ES-I3 (cell line): ENCODE results near the gene CLK3.
"Not testable (repeated sequence)": the region's sequence is repeated elsewhere in the genome, so short reads cannot be mapped to it uniquely, and the experiment has no call there.

Experiments
- H3K36me3 ChIP-seq: 2 replicates; pipeline ENCODE4 v1.6.1; 2013; ENCODE audit warnings: mild to moderate bottlenecking, low read length, control low read depth, moderate library complexity; ENCODE audit not compliant: insufficient read depth
- H3K4me1 ChIP-seq: 2 replicates; pipeline ENCODE4 v1.6.1; 2013; ENCODE audit warnings: mild to moderate bottlenecking, control low read depth, low read length; ENCODE audit not compliant: insufficient read depth
- H3K9ac ChIP-seq: 2 replicates; pipeline ENCODE4 v1.6.1; 2013; ENCODE audit warnings: low read depth, mild to moderate bottlenecking, low read length, moderate library complexity
- H3K9me3 ChIP-seq: 2 replicates; pipeline ENCODE4 v1.6.1; 2013; ENCODE audit warnings: mild to moderate bottlenecking, low read length, moderate library complexity; ENCODE audit not compliant: control insufficient read depth, insufficient read depth

The CLK3 gene

DNA sequence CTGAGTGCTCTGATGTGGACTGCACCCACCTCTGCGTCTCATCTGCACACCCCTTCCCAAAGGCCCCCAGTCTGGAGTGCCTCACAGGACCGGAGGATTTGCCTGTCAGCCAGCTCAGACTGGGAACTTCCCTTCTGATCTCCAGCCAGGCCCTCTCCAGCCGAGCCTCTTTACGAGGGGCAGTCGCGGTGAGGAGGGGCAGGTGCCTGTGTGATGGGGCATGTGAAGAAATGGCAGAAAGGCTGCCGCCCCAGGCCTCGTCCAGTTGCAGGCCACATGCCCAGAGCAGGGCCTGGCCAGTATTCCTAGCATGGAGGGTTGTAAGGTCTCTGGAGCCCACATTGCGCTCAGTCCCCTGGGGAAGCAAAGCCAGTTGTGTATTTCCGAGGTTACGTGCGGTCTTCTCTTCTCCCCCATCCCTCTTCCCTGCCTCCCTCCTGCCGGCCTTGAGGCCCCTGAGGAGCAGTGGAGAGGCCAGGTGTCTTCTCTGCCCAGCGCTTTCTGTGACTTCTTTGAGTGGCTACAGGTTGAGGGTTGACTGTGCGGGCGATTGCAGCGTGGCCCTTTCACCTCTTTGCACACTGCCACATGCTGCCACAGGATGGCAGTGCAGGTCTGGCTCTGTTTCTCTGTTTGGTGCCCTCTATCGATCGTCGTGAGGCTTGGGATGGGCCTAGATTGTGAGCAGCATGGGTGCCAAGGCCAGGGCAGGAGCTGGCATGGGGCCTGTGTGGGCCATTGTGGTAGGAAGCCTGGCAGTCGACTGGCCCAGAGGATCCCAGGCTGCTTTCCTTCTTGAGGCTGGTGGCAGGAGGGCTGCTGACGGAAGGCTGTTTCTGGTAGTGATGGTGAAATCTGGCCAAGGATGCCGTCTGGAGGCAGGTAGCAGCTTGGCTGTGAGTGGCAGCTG is 5.3 kb downstream of the CLK3 start:
- Histone ChIP-seq H3K9me3 (no peaks in the 10 kb centered on the region), H3K9ac (no peak overlapping the region), H3K36me3 (peaks cover 22% of the 10 kb centered on the region), H3K4me1 (peaks cover 5% of the 10 kb centered on the region; the same call in 1 of the 2 replicates)

DNA sequence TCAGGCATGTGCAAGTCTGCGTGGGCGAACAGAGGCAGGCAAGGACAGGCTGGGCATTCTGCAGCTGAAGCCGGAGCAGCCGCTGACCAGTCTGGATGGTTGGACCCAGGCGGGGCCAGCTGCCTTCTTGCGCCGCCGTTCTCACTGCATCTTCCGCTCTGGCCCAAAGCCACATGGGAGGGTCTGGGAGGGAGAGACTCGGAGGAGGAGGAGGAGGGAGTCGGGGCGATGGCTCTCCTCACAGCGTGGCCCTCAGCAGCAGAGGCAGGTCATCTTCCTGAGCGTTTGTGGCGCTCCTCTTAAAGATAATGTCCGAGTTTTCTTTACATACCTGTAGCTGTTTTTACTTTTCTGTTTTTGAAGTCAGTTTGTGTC is 5.9 kb downstream of the CLK3 start:
- H3K9ac ChIP-seq: no peak overlapping the region
- H3K36me3 ChIP-seq: peaks cover 22% of the 10 kb centered on the region
- H3K9me3 ChIP-seq: no peaks in the 10 kb centered on the region
- peaks cover 5% of the 10 kb centered on the region; the same call in 1 of the 2 replicates for H3K4me1 ChIP-seq

DNA sequence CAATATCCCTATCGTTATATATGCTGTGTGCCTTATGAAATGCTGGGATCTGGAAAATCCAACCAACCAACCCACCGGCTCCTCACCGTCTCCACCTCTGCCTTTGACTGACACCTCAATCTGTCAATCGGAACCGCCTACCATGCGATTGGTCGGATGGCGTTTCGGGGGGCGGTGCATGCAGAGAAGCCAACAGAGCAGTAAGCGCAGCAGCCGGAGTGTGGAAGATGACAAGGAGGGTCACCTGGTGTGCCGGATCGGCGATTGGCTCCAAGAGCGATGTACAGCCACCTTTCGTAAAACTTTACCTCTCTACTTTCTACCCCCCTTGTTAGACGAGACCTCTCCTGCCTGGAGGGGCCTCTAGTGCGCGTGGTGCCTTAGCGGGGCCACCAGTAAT is 6.3 kb downstream of the CLK3 start:
- Histone ChIP-seq H3K9ac (no peak overlapping the region), H3K4me1 (peaks cover 3% of the 10 kb centered on the region; the same call in 1 of the 2 replicates), H3K36me3 (peaks cover 25% of the 10 kb centered on the region), H3K9me3 (no peaks in the 10 kb centered on the region)

DNA sequence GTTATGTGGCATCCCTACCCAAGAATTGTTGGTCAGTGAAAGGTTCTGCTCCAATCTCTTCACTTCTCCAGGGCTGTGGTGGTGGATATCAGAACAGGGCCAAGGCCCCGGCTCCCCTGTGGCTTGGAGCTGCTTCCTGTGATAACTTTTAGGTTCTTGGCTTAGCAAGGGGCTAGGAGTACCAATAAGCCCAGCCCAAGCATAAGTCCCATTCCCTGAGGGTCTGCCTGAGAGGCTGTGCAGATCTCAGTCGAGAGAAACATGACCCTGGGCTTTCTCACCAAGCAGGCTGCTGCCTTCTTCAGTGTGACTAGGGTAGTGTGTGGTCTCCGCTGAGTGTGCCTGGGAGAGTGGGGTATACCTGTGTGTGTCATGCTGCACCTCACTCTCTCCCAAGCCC is 7.1 kb downstream of the CLK3 start:
- peaks cover 26% of the 10 kb centered on the region for H3K36me3 ChIP-seq

DNA sequence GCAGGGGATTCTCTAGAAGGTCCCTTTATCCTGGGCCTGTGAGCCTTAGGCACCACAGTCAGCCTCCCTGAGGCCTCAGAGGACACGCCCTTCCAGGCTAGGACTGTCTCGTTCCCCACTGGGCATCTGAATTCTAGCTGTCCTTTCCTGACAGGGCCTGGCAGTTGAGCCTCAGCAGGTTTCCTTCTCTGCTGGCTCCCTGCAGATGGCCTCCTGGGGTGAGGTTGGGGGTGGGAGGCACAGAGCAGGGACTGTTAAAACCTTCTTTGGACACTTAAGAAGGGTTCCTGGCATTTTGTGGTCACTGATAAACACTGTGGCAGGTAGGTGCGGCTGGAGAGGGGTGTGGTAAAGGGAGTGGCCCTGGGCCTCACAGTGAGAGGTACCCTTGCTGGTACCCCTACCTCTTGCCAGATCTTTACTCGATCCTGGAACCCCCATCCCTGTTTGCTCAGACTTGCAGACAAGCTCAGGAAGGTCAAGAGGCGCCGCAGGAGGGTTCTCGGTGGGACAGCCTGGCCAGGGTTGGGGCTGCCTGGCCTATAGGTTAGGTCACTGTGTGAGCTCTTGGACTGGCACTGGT is 8.5 kb downstream of the CLK3 start:
- H3K9ac ChIP-seq: no peak overlapping the region
- H3K9me3 ChIP-seq: no peaks in the 10 kb centered on the region
- H3K36me3 ChIP-seq: peaks cover 31% of the 10 kb centered on the region
- no peaks in the 10 kb centered on the region for H3K4me1 ChIP-seq

More for the DNA sequence above, 7.1 kb downstream of the CLK3 start:
- H3K9me3 ChIP-seq: no peaks in the 10 kb centered on the region
- no peak overlapping the region for H3K9ac ChIP-seq
- no peaks in the 10 kb centered on the region for H3K4me1 ChIP-seq

DNA sequence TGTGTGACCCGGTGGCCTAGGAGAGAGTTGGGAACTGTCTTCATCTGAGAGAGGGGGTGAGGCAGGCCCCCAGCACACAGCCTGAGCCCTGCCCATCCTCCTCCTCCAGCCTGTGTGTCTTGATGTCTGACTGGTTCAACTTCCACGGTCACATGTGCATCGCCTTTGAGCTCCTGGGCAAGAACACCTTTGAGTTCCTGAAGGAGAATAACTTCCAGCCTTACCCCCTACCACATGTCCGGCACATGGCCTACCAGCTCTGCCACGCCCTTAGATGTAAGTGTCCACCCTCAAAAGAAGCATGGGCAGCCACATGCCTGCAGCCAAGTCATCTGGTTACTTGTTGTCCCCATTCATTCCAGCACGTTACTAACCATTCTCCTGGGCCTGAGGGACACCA is 10.1 kb downstream of the CLK3 start:
- no peaks in the 10 kb centered on the region for H3K9me3 ChIP-seq
- H3K36me3 ChIP-seq: peaks cover 35% of the 10 kb centered on the region
- H3K9ac ChIP-seq: no peak overlapping the region
- H3K4me1 ChIP-seq: no peaks in the 10 kb centered on the region

DNA sequence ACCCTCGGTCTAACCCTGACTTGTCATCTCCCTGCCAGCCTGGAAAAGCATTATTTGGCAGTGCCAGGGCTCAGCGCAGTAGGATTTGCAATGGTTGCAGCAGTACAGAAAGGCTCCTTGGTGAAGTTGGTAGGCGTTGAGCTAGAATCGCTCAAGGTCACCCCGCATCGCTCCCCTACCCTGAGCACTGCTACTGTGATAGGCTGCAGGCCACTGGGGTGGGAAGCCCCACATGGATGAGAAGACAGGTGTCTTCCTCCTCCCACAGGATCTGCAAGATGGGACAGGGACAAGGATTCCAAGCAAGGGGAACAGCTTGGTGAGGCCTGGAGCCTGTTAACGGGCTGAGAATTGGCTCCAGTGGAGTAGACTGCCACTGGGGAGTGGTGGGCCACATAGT is 10.7 kb downstream of the CLK3 start:
- Histone ChIP-seq H3K36me3 (peaks cover 40% of the 10 kb centered on the region), H3K9me3 (no peaks in the 10 kb centered on the region), H3K9ac (no peak overlapping the region), H3K4me1 (no peaks in the 10 kb centered on the region)

DNA sequence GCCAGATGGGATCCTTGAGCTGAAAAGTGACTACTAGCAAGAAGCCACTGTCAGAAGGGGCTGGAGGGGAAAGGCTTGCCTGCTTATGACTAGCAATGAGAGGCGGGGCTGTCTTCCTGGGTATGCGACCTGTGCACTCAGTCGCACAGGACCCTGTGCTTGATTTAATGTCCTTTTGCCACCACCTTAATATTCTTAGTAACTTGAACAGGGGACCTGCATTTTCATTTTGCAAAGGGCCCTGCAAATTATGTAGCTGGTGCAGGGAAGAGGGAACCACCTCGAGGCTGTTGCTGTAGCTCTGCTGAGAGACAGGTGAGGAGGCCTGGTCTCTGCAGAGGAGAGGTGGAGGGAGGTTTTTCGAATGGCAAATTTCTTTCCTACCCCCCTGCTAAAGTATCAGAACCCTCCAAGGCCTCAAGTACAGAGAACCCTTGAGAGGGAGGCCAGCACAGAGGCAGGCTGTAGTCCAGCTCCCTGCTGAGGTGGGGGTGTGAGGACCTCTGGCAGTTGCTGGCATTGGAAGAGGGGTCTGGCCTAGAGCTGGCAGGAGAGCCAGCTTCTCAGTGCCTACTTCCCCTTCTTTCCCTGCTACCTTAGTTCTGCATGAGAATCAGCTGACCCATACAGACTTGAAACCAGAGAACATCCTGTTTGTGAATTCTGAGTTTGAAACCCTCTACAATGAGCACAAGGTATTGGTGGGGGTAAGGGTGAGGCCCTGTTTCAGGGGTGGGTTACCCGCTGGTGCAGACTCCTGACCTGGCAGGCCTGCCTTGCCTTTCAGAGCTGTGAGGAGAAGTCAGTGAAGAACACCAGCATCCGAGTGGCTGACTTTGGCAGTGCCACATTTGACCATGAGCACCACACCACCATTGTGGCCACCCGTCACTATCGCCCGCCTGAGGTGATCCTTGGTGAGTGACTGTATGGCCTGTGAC is 11.4 kb downstream of the CLK3 start:
- Histone ChIP-seq H3K36me3 (peaks cover 40% of the 10 kb centered on the region), H3K4me1 (no peaks in the 10 kb centered on the region), H3K9me3 (no peaks in the 10 kb centered on the region), H3K9ac (no peak overlapping the region)

DNA sequence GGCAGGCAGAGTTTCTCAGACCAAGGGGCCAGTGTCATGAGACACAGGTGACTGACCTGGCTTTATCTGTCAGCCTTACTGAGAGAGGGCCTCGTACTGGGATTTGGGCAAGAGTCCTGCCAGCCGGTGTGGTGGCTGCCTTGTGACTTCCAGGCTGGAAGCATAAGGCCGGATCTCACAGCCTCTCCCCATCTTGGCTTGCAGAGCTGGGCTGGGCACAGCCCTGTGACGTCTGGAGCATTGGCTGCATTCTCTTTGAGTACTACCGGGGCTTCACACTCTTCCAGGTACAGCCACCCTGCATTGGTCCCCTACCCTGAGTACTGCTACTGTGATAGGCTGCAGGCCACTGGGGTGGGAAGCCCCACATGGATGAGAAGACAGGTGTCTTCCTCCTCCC is 12.1 kb downstream of the CLK3 start:
- no peaks in the 10 kb centered on the region for H3K9me3 ChIP-seq
- peaks cover 37% of the 10 kb centered on the region for H3K36me3 ChIP-seq
- H3K9ac ChIP-seq: no peak overlapping the region
- no peaks in the 10 kb centered on the region for H3K4me1 ChIP-seq

DNA sequence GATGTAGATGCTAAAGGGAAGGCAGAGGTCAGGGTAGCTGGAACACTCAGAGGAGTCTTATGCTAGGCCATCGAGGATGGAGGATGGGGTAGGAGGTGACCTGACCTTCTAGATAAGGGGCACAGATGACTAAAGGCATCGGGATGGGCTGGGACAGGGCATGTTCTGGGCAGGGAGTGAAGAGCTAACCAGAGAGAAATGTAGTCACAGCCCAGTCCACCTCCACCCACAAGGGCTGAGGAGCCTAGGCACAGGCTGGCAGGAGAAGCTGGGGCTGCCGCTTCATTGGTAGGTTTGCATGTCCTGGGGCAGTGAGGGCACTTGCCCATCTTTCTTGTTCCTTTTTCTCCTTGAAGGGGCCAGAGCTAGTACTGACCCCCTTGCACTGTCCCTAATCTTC is 12.6 kb downstream of the CLK3 start:
- Histone ChIP-seq H3K9me3 (no peaks in the 10 kb centered on the region), H3K9ac (no peak overlapping the region), H3K36me3 (peaks cover 32% of the 10 kb centered on the region), H3K4me1 (no peaks in the 10 kb centered on the region)

DNA sequence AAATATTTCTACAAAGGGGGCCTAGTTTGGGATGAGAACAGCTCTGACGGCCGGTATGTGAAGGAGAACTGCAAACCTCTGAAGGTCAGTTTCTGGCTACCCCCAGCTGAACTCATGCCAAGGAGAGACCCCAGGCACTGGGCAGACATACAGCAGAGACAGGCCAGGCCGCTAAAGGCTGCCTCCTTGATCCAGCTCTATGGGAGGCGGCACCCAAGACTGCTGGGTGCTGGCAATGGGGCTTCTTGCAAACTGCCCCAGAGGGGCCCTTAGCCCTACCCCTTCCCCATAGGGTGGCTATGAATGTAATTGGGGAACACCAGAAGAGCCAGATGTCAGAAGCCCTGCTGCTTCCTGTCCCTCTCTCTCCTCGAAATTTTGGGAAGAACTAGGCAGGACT is 13.3 kb downstream of the CLK3 start:
- Histone ChIP-seq H3K36me3 (peaks cover 26% of the 10 kb centered on the region), H3K9ac (no peak overlapping the region), H3K4me1 (no peaks in the 10 kb centered on the region), H3K9me3 (no peaks in the 10 kb centered on the region)

DNA sequence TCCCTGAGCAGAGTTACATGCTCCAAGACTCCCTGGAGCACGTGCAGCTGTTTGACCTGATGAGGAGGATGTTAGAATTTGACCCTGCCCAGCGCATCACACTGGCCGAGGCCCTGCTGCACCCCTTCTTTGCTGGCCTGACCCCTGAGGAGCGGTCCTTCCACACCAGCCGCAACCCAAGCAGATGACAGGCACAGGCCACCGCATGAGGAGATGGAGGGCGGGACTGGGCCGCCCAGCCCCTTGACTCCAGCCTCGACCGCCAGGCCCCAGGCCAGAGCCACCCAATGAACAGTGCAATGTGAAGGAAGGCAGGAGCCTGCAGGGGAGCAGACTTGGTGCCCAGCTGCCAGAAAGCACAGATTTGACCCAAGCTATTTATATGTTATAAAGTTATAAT is 14.1 kb downstream of the CLK3 start:
- peaks cover 30% of the 10 kb centered on the region for H3K36me3 ChIP-seq
- not testable (repeated sequence) for H3K9ac ChIP-seq, H3K4me1 ChIP-seq, H3K9me3 ChIP-seq

DNA sequence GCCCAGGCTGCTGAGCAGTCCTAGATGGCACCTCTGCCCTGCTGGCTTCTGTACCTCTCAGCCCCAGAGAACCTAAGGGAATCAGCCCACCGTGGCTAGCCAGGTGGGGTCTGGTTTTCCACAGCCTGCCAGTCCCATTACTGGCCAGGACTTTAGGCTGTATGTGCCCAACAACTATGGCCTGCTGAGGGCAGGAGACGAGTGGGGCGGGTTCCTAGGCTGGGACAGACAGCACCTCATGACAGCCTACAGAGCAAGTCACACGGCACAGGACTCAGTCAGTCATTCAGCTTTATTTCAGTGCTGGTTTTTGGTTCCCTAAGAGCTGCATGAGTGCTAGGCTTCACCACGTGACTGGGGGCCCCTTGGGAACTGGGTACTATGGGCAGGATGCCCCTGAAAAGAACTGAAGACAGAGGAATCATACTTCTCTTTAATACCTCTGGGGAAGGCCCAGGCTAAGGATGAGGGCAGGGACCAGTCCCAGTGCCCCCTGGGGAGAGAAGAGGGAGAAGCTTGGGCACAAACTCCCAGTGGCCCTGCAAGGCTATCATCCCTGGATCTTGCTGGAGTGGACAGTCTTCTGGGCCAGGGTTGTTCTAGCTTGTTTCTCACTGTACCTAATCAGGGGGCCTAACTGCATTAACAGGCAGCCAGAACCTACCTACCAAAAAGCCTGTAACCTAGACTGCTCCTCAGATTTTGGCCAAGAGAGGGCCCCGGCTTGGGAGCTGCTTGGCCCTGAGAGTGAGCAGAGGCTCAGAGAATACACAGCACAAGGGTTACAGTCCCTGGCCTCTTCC is 14.8 kb downstream of the CLK3 start:
- Histone ChIP-seq H3K36me3 (peaks cover 27% of the 10 kb centered on the region), H3K9me3 (no peaks in the 10 kb centered on the region), H3K9ac (no peak overlapping the region), H3K4me1 (no peaks in the 10 kb centered on the region)

DNA sequence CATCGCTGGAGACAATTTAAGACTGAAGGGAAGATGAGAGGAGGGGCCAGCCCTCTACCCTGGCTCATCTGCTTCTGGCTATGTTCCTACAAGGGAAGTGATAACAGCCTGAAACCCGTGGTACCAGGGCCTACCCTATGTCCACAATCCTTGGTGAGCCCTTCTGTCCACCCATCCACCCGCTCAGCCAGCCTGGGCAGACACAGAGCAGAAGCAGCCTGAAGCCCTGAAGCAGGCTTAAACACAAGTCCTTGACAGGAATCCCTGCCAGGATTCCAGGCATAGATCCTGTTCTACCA is 15.4 kb downstream of the CLK3 start:
- Histone ChIP-seq H3K9ac (no peak overlapping the region), H3K36me3 (peaks cover 27% of the 10 kb centered on the region), H3K9me3 (no peaks in the 10 kb centered on the region), H3K4me1 (no peaks in the 10 kb centered on the region)
